Uterus (tissue), 4 donors: ENCODE results near the gene MALAT1. TPM values are rescaled to one million over a fixed set of nuclear protein-coding genes. Genes with fewer than 3 reads are reported as not detected.
"Not testable (repeated sequence)": the region's sequence is repeated elsewhere in the genome, so short reads cannot be mapped to it uniquely, and the experiment has no call there.

ENCODE experiments used
- DNase-seq, 2 donors: peaks; one replicate each; pipeline ENCODE4 v3.0.0-alpha.2; 2019 to 2020
- H3K27ac ChIP-seq, 2 donors: fragments of 200-600 bp; sonication (generic); 1 replicate in 1 of 2; 2 replicates in 1 of 2; pipeline ENCODE4 v1.5.1; 2016 to 2018
- H3K27me3 ChIP-seq, 2 donors: fragments of 200-600 bp; sonication (generic); one replicate each; pipeline ENCODE4 v1.5.1; 2018 to 2019; ENCODE audit warnings: control low read depth in 1 of 2
- H3K36me3 ChIP-seq, 2 donors: fragments of 200-600 bp; sonication (generic); one replicate each; pipeline ENCODE4 v1.5.1; 2019; ENCODE audit warnings: control low read depth in 1 of 2
- H3K4me1 ChIP-seq, 2 donors: fragments of 200-600 bp; sonication (generic); one replicate each; pipeline ENCODE4 v1.5.1; 2018 to 2019; ENCODE audit warnings: control low read depth in 1 of 2
- H3K4me3 ChIP-seq, 2 donors: fragments of 200-600 bp; sonication (generic); 1 replicate in 1 of 2; 2 replicates in 1 of 2; pipeline ENCODE4 v1.5.1; 2018 to 2019; ENCODE audit warnings: mild to moderate bottlenecking in 1 of 2
- H3K9me3 ChIP-seq, 2 donors: fragments of 200-600 bp; sonication (generic); one replicate each; pipeline ENCODE4 v1.5.1; 2019; ENCODE audit warnings: control low read depth in 1 of 2
- CTCF ChIP-seq, 4 experiments: fragments of 200-600 bp in 2 of 4; fragments of 450-650 bp in 2 of 4; sonication (generic) in 2 of 4; IDR thresholded peaks; one replicate each; pipeline ENCODE4 v1.5.1; 2016 to 2019; ENCODE audit warnings: antibody characterized with exemption in 4 of 4, mild to moderate bottlenecking in 2 of 4, moderate library complexity in 1 of 4
- POLR2A ChIP-seq, 2 donors: fragments of 450-650 bp; IDR thresholded peaks; one replicate each; pipeline ENCODE4 v1.6.1; 2016; ENCODE audit warnings: antibody characterized with exemption in 2 of 2, mild to moderate bottlenecking in 1 of 2, moderate library complexity in 1 of 2
- intact Hi-C: fragments of 100-400 bp; cut with DNase I; formaldehyde crosslinking; loops from one replicate; pipeline ENCODE4 v1.15.1; 2023; ENCODE audit warnings: low total_unique reads
- total RNA-seq, 4 donors: library from RNA; depleted of rRNA in 3 of 4; stranded (reverse); fragments of >200 nt in 3 of 4; gene quantifications; one replicate each; pipeline versions ENCODE4 v1.1.0 to v1.2.4, GENCODE V29; 2014 to 2023
- donor health status: DM: yes; HTN: yes; CAD: no.

The MALAT1 gene
- total RNA-seq: over 10,000 TPM in 3 of 4 donors, 1,000 to 10,000 TPM in 1; 6,732 to 19,335 (median 13,886) TPM

GRCh38 chr11:65498977-65499712 is at the start of gene MALAT1:
Gene MALAT1, plus strand, starts transcription at chr11:65499045.
- Histone ChIP-seq H3K36me3 (no peaks in the 10 kb centered on the region), H3K27me3 (no peaks in the 10 kb centered on the region), H3K4me1 (peaks cover 6 to 15% of the 10 kb centered on the region in 2 donors), H3K4me3 (peak within 1 kb of the TSS; percentile 85 to 90), H3K27ac (peak within 1 kb of the TSS; percentile 96 to 97), H3K9me3 (no peaks in the 10 kb centered on the region)
- intact Hi-C loops: loop anchor here (2.0 kb wide), 2 partner anchors 22 to 76 kb away; partner anchors contain the start of gene NEAT1
- peak; percentile 94 to 96 for DNase-seq
- peak; percentile 99 to 100 for TF ChIP-seq POLR2A (IDR thresholded peaks at IDR 0.05)
- TF ChIP-seq CTCF (IDR thresholded peaks at IDR 0.05): no peak

GRCh38 chr11:65451301-65451700 is 47.5 kb upstream of the MALAT1 start:
- H3K27me3 ChIP-seq, H3K4me3 ChIP-seq, intact Hi-C loops, H3K9me3 ChIP-seq, H3K27ac ChIP-seq, H3K4me1 ChIP-seq, H3K36me3 ChIP-seq: not testable (repeated sequence)
- peak in 1 of 2 donors; percentile 13 for DNase-seq

- H3K4me1 ChIP-seq, H3K27me3 ChIP-seq, intact Hi-C loops, H3K36me3 ChIP-seq, H3K9me3 ChIP-seq, H3K4me3 ChIP-seq: not testable (repeated sequence)
- H3K27ac ChIP-seq: peak overlapping the region; percentile 94 to 95
- peak in 1 of 2 donors; percentile 4 for DNase-seq
Observed at GRCh38 chr11:65452259-65452658, 46.6 kb upstream of the MALAT1 start.

GRCh38 chr11:65452806-65453490 is 45.9 kb upstream of the MALAT1 start:
- DNase-seq: peak; percentile 19 to 35
- H3K36me3 ChIP-seq: no peaks in the 10 kb centered on the region
- no peaks in the 10 kb centered on the region for H3K27me3 ChIP-seq
- intact Hi-C loops: no loop called here
- TF ChIP-seq CTCF (IDR thresholded peaks at IDR 0.05) (no peak), POLR2A (IDR thresholded peaks at IDR 0.05) (no peak)
- no peak overlapping the region for H3K4me3 ChIP-seq
- H3K4me1 ChIP-seq: no peaks in the 10 kb centered on the region
- H3K27ac ChIP-seq: peak overlapping the region; percentile 94 to 95
- H3K9me3 ChIP-seq: no peaks in the 10 kb centered on the region

- Histone ChIP-seq H3K9me3 (no peaks in the 10 kb centered on the region), H3K36me3 (no peaks in the 10 kb centered on the region), H3K4me1 (no peaks in the 10 kb centered on the region), H3K4me3 (peak overlapping the region; percentile 41 to 52), H3K27me3 (no peaks in the 10 kb centered on the region), H3K27ac (peak overlapping the region; percentile 94 to 95)
- TF ChIP-seq POLR2A (IDR thresholded peaks at IDR 0.05) (no peak), CTCF (IDR thresholded peaks at IDR 0.05) (no peak)
- intact Hi-C loops: no loop called here
- no peak for DNase-seq
Observed at GRCh38 chr11:65454311-65454695, 44.5 kb upstream of the MALAT1 start.
